Hepatocyte (in vitro differentiated cells): ENCODE data around the gene NCAPD2. TPM values are rescaled to one million over a fixed set of nuclear protein-coding genes. Genes with fewer than 3 reads are reported as not detected.
A peak's percentile ranks its signal among the peaks of the same experiment; 100 is the strongest.
"Not testable (repeated sequence)": the region's sequence is repeated elsewhere in the genome, so short reads cannot be mapped to it uniquely, and the experiment has no call there.

Experiments
- DNase-seq: peaks from one replicate; pipeline ENCODE4 v3.0.0-alpha.2; 2016; ENCODE audit warnings: low spot score
- H2AFZ ChIP-seq: fragments of 200-600 bp; sonication (generic); 2 replicates; pipeline ENCODE4 v1.6.0; 2016; ENCODE audit warnings: antibody characterized with exemption, mild to moderate bottlenecking
- H3K27ac ChIP-seq: fragments of 200-600 bp; sonication (generic); 2 replicates; pipeline ENCODE4 v1.5.1; 2016; ENCODE audit warnings: mild to moderate bottlenecking
- H3K27me3 ChIP-seq: fragments of 200-600 bp; sonication (generic); 2 replicates; pipeline ENCODE4 v1.6.1; 2016
- H3K36me3 ChIP-seq: fragments of 200-600 bp; sonication (generic); replicated peaks from 2 replicates; pipeline ENCODE4 v1.5.1; 2016; ENCODE audit warnings: low read depth; ENCODE audit not compliant: insufficient read depth
- H3K4me1 ChIP-seq: fragments of 200-600 bp; sonication (generic); 2 replicates; pipeline ENCODE4 v1.5.1; 2016; ENCODE audit warnings: mild to moderate bottlenecking, moderate library complexity; ENCODE audit not compliant: insufficient read depth
- H3K4me2 ChIP-seq: fragments of 200-600 bp; sonication (generic); 2 replicates; pipeline ENCODE4 v1.6.0; 2016
- H3K4me3 ChIP-seq: fragments of 200-600 bp; sonication (generic); 2 replicates; pipeline ENCODE4 v1.5.1; 2016; ENCODE audit warnings: mild to moderate bottlenecking
- H3K79me2 ChIP-seq: fragments of 200-600 bp; sonication (generic); 2 replicates; pipeline ENCODE4 v1.6.0; 2017; ENCODE audit warnings: mild to moderate bottlenecking
- H3K9me2 ChIP-seq: fragments of 200-600 bp; sonication (generic); replicated peaks from 2 replicates; pipeline ENCODE4 v1.6.0; 2017; ENCODE audit warnings: mild to moderate bottlenecking; ENCODE audit not compliant: insufficient read depth
- H3K9me3 ChIP-seq: fragments of 200-600 bp; sonication (generic); 2 replicates; pipeline ENCODE4 v1.5.1; 2016; ENCODE audit warnings: low read depth, mild to moderate bottlenecking
- H4K20me1 ChIP-seq: fragments of 200-600 bp; sonication (generic); 2 replicates; pipeline ENCODE4 v1.6.0; 2016; ENCODE audit warnings: mild to moderate bottlenecking; ENCODE audit not compliant: insufficient read depth, poor library complexity, severe bottlenecking
- EZH2 ChIP-seq: fragments of 200-600 bp; sonication (generic); IDR thresholded peaks from 2 replicates; pipeline ENCODE4 v1.6.1; 2016; ENCODE audit warnings: antibody characterized with exemption, mild to moderate bottlenecking, borderline replicate concordance
- EZH2phosphoT487 ChIP-seq: fragments of 200-600 bp; sonication (generic); IDR thresholded peaks from one replicate; pipeline ENCODE4 v1.6.1; 2018; ENCODE audit warnings: antibody characterized with exemption, mild to moderate bottlenecking, low read depth, moderate library complexity; ENCODE audit not compliant: unreplicated experiment, severe bottlenecking
- WGBS: methylation state at CpG from one replicate; pipeline ENCODE4 v1.1.6; 2016; ENCODE audit warnings: low lambda C conversion rate; ENCODE audit errors: missing lambda C conversion rate; 5-methylcytosine and 5-hydroxymethylcytosine counted together
- polyA plus RNA-seq: library from polyadenylated mRNA; unstranded; fragments of >200 nt; fragmentation: Nextera tagmentation; extraction: Ambion mirVana; gene quantifications from 2 replicates; pipeline ENCODE4 v1.2.1, GENCODE V29; 2016
- total RNA-seq: library from RNA; depleted of rRNA; stranded (reverse); fragments of >200 nt; gene quantifications from 2 replicates; pipeline ENCODE4 v1.2.3, GENCODE V29; 2014
- TF ChIP-seq, protein P1 (sequence below): fragments of 200-600 bp; sonication (generic); IDR thresholded peaks from 2 replicates; pipeline ENCODE4 v1.5.1; 2016; ENCODE audit warnings: antibody characterized with exemption, mild to moderate bottlenecking; ENCODE audit not compliant: poor library complexity

The NCAPD2 gene
- total and polyA plus RNA-seq, 2 experiments from 2014 or later = 13.7 to 26.7 TPM

DNA sequence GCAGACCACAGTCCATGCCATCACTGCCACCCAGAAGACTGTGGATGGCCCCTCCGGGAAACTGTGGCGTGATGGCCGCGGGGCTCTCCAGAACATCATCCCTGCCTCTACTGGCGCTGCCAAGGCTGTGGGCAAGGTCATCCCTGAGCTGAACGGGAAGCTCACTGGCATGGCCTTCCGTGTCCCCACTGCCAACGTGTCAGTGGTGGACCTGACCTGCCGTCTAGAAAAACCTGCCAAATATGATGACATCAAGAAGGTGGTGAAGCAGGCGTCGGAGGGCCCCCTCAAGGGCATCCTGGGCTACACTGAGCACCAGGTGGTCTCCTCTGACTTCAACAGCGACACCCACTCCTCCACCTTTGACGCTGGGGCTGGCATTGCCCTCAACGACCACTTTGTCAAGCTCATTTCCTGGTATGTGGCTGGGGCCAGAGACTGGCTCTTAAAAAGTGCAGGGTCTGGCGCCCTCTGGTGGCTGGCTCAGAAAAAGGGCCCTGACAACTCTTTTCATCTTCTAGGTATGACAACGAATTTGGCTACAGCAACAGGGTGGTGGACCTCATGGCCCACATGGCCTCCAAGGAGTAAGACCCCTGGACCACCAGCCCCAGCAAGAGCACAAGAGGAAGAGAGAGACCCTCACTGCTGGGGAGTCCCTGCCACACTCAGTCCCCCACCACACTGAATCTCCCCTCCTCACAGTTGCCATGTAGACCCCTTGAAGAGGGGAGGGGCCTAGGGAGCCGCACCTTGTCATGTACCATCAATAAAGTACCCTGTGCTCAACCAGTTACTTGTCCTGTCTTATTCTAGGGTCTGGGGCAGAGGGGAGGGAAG, 43.9 kb downstream of the NCAPD2 start:
- TF ChIP-seq, protein P1, sequence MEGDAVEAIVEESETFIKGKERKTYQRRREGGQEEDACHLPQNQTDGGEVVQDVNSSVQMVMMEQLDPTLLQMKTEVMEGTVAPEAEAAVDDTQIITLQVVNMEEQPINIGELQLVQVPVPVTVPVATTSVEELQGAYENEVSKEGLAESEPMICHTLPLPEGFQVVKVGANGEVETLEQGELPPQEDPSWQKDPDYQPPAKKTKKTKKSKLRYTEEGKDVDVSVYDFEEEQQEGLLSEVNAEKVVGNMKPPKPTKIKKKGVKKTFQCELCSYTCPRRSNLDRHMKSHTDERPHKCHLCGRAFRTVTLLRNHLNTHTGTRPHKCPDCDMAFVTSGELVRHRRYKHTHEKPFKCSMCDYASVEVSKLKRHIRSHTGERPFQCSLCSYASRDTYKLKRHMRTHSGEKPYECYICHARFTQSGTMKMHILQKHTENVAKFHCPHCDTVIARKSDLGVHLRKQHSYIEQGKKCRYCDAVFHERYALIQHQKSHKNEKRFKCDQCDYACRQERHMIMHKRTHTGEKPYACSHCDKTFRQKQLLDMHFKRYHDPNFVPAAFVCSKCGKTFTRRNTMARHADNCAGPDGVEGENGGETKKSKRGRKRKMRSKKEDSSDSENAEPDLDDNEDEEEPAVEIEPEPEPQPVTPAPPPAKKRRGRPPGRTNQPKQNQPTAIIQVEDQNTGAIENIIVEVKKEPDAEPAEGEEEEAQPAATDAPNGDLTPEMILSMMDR = peak; percentile 85
- peaks cover 28% of the 10 kb centered on the region for H3K79me2 ChIP-seq
- H4K20me1 ChIP-seq = peaks cover 40% of the 10 kb centered on the region
- not testable (repeated sequence) for H3K36me3 ChIP-seq, H3K9me2 ChIP-seq, H3K4me3 ChIP-seq, H3K27me3 ChIP-seq, H3K9me3 ChIP-seq, H2AFZ ChIP-seq
- DNase-seq = peak; percentile 88
- peaks cover 39% of the 10 kb centered on the region for H3K4me1 ChIP-seq
- WGBS = 58% methylated on average over 15 of the region's 17 CpGs
- peak overlapping the region; percentile 67 for H3K27ac ChIP-seq
- peak overlapping the region; percentile 82 for H3K4me2 ChIP-seq

- WGBS = 84% methylated on average over 24 of the region's 24 CpGs
- peaks cover 28% of the 10 kb centered on the region for H3K79me2 ChIP-seq
- TF ChIP-seq EZH2 (no peak), EZH2phosphoT487 (no peak)
- TF ChIP-seq, protein P1 = no peak
- peaks cover 40% of the 10 kb centered on the region for H4K20me1 ChIP-seq
- peak overlapping the region; percentile 67 for H3K27ac ChIP-seq
- no peak overlapping the region for H2AFZ ChIP-seq
- H3K9me3 ChIP-seq = no peaks in the 10 kb centered on the region
- no peak for DNase-seq
- H3K4me3 ChIP-seq = no peak overlapping the region
- no peak overlapping the region for H3K4me2 ChIP-seq
- no peaks in the 10 kb centered on the region for H3K36me3 ChIP-seq
- H3K4me1 ChIP-seq = peaks cover 37% of the 10 kb centered on the region
- no peaks in the 10 kb centered on the region for H3K27me3 ChIP-seq
- no peaks in the 10 kb centered on the region for H3K9me2 ChIP-seq
Measured at GRCh38 chr12:6538420-6539313, 44.8 kb downstream of the NCAPD2 start.

GRCh38 chr12:6539314-6539682, 45.4 kb downstream of the NCAPD2 start:
- peaks cover 37% of the 10 kb centered on the region for H3K4me1 ChIP-seq
- H3K79me2 ChIP-seq = peaks cover 28% of the 10 kb centered on the region
- H3K27ac ChIP-seq = no peak overlapping the region
- H3K9me3 ChIP-seq = no peaks in the 10 kb centered on the region
- H4K20me1 ChIP-seq = peaks cover 40% of the 10 kb centered on the region
- 90% methylated on average over 5 of the region's 5 CpGs for WGBS
- no peak overlapping the region for H3K4me2 ChIP-seq
- no peak overlapping the region for H2AFZ ChIP-seq
- no peak for DNase-seq
- H3K9me2 ChIP-seq = no peaks in the 10 kb centered on the region
- no peaks in the 10 kb centered on the region for H3K36me3 ChIP-seq
- no peak overlapping the region for H3K4me3 ChIP-seq
- no peaks in the 10 kb centered on the region for H3K27me3 ChIP-seq
- TF ChIP-seq EZH2phosphoT487 (no peak), EZH2 (no peak)
- TF ChIP-seq, protein P1 = no peak
